SK-N-SH (cell line): Measurements from ENCODE around the gene CACNA2D3. TPM values are rescaled to one million over a fixed set of nuclear protein-coding genes. Genes with fewer than 3 reads are reported as not detected.

Source experiments
- CTCF ChIA-PET: fragments of 300-600, 350-600 bp; formaldehyde crosslinking; extraction: SDS; loops from one replicate; lab custom pipeline; 2021; lab: Yijun Ruan, JAX
- POLR2A ChIA-PET: fragments of 350-600 bp; sonication (Branson Sonifier 250); formaldehyde crosslinking; extraction: SDS; loops from one replicate; lab custom pipeline; 2020; ENCODE audit warnings: antibody characterized with exemption, inconsistent platforms; lab: Yijun Ruan, JAX
- DNase-seq: peaks from one replicate; pipeline ENCODE4 v3.0.0; 2012
- H2AFZ ChIP-seq: fragments of 200-600 bp; sonication (generic); 2 replicates; pipeline ENCODE4 v1.8.1; 2016; ENCODE audit warnings: antibody characterized with exemption, mild to moderate bottlenecking, low read depth
- H3F3A ChIP-seq: fragments of 200-600 bp; sonication (generic); replicated peaks from 2 replicates; pipeline ENCODE3; 2016; ENCODE audit warnings: antibody characterized with exemption, mild to moderate bottlenecking; ENCODE audit not compliant: insufficient read depth
- H3K27ac ChIP-seq, 2 experiments: fragments of 200-500 bp in 1 of 2; fragments of 200-600 bp in 1 of 2; sonication (Bioruptor generic) in 1 of 2; sonication (generic), shearing (Covaris generic) in 1 of 2; 2 replicates each; pipeline versions ENCODE4 v1.5.1 to v1.6.1; 2014 to 2016; ENCODE audit warnings: low read depth in 2 of 2, inconsistent platforms in 1 of 2, low read length in 1 of 2, mild to moderate bottlenecking in 1 of 2, mixed read lengths in 1 of 2
- H3K27me3 ChIP-seq: fragments of 200-600 bp; sonication (generic), shearing (Covaris generic); 2 replicates; pipeline ENCODE4 v1.6.1; 2016; ENCODE audit warnings: mixed run types; ENCODE audit not compliant: insufficient read depth
- H3K36me3 ChIP-seq, 2 experiments: fragments of 200-500 bp in 1 of 2; fragments of 200-600 bp in 1 of 2; sonication (Bioruptor generic) in 1 of 2; sonication (generic) in 1 of 2; replicated peaks in 1 of 2; 2 replicates each; pipeline versions ENCODE3 to v1.5.1; 2014 to 2016; ENCODE audit warnings: low read length in 1 of 2, mild to moderate bottlenecking in 1 of 2; ENCODE audit not compliant: insufficient read depth in 2 of 2, control insufficient read depth in 1 of 2
- H3K4me1 ChIP-seq, 2 experiments: fragments of 200-500 bp in 1 of 2; fragments of 200-600 bp in 1 of 2; sonication (Bioruptor generic) in 1 of 2; sonication (generic), shearing (Covaris generic) in 1 of 2; 2 replicates each; pipeline versions ENCODE4 v1.5.1 to v1.6.1; 2014 to 2016; ENCODE audit warnings: low read depth in 1 of 2, low read length in 1 of 2, mixed run types in 1 of 2; ENCODE audit not compliant: insufficient read depth in 2 of 2, control insufficient read depth in 1 of 2
- H3K4me2 ChIP-seq: fragments of 200-600 bp; sonication (generic), shearing (Covaris generic); 2 replicates; pipeline ENCODE4 v1.6.1; 2017; ENCODE audit warnings: mixed run types
- H3K4me3 ChIP-seq, 2 experiments: fragments of 200-500 bp in 1 of 2; fragments of 200-600 bp in 1 of 2; sonication (Bioruptor generic) in 1 of 2; sonication (generic), shearing (Covaris generic) in 1 of 2; 2 replicates each; pipeline versions ENCODE4 v1.5.1 to v1.8.1; 2014 to 2016; ENCODE audit warnings: low read depth in 2 of 2, inconsistent platforms in 1 of 2, low read length in 1 of 2, mild to moderate bottlenecking in 1 of 2, mixed read lengths in 1 of 2, moderate library complexity in 1 of 2
- H3K79me2 ChIP-seq: fragments of 200-600 bp; sonication (generic); 2 replicates; pipeline ENCODE4 v1.8.1; 2017; ENCODE audit warnings: mild to moderate bottlenecking; ENCODE audit not compliant: insufficient read depth
- H3K9ac ChIP-seq: fragments of 200-600 bp; sonication (generic); 2 replicates; pipeline ENCODE4 v1.6.1; 2017; ENCODE audit warnings: mixed run types
- H3K9me2 ChIP-seq: fragments of 200-600 bp; sonication (generic); 2 replicates; pipeline ENCODE4 v1.6.1; 2017; ENCODE audit warnings: mixed run types
- H3K9me3 ChIP-seq: fragments of 200-600 bp; sonication (generic); 2 replicates; pipeline ENCODE4 v1.6.1; 2017; ENCODE audit warnings: mixed run types, mild to moderate bottlenecking, moderate library complexity
- H4K20me1 ChIP-seq: fragments of 200-600 bp; sonication (generic); 2 replicates; pipeline ENCODE4 v1.6.1; 2017; ENCODE audit warnings: mild to moderate bottlenecking, mixed run types; ENCODE audit not compliant: insufficient read depth
- CHD2 ChIP-seq: fragments of 150-350 bp; IDR thresholded peaks from 2 replicates; pipeline ENCODE4 v1.6.1; 2018; ENCODE audit warnings: low read length; ENCODE audit not compliant: partially characterized antibody
- ELF1 ChIP-seq: IDR thresholded peaks from 2 replicates; pipeline ENCODE4 v1.4.0; 2012
- GABPA ChIP-seq: IDR thresholded peaks from 2 replicates; pipeline ENCODE4 v1.4.0; 2012; ENCODE audit warnings: low read depth, mild to moderate bottlenecking
- MAX ChIP-seq: IDR thresholded peaks from 2 replicates; pipeline ENCODE4 v1.4.0; 2012; ENCODE audit warnings: low read depth
- NFIC ChIP-seq: IDR thresholded peaks from 2 replicates; pipeline ENCODE4 v1.4.0; 2012; ENCODE audit warnings: borderline replicate concordance
- RAD21 ChIP-seq: IDR thresholded peaks from 2 replicates; pipeline ENCODE4 v1.6.1; 2012; ENCODE audit warnings: mild to moderate bottlenecking, low read length
- REST ChIP-seq: IDR thresholded peaks from 2 replicates; pipeline ENCODE4 v1.6.1; 2012; ENCODE audit warnings: mild to moderate bottlenecking, low read depth, low read length, moderate library complexity
- SMC3 ChIP-seq: IDR thresholded peaks from 2 replicates; pipeline ENCODE4 v1.6.1; 2012; ENCODE audit warnings: low read depth, low read length, improper control_type of control experiment
- TAF1 ChIP-seq: IDR thresholded peaks from 2 replicates; pipeline ENCODE4 v1.6.1; 2012; ENCODE audit warnings: low read depth, mild to moderate bottlenecking, low read length, moderate library complexity, borderline replicate concordance
- USF1 ChIP-seq: IDR thresholded peaks from 2 replicates; pipeline ENCODE4 v1.4.0; 2012; ENCODE audit warnings: low read depth, borderline replicate concordance
- WGBS: methylation state at CpG from one replicate; pipeline ENCODE4 v1.1.6; 2017; ENCODE audit warnings: low lambda C conversion rate; 5-methylcytosine and 5-hydroxymethylcytosine counted together
- polyA plus RNA-seq, 3 experiments: library from polyadenylated mRNA; depleted of rRNA; stranded (reverse); fragments of >200 nt; gene quantifications; 2 replicates each; pipeline ENCODE4 v1.2.3, GENCODE V29; 2012

The CACNA2D3 gene
- polyA plus RNA-seq, 1 of the 3 experiments (the other 2 are of a cell fraction), result 0.15 TPM

- TF ChIP-seq REST (no peak), USF1 (no peak), SMC3 (no peak), TAF1 (no peak)
Measured at GRCh38 chr3:54578417-54578816, 456.1 kb downstream of the CACNA2D3 start (continued).

- 36% methylated on average over 6 of the region's 6 CpGs for WGBS
- POLR2A ChIA-PET, result no interaction called here
- TF ChIP-seq GABPA, result no peak
- H3K9ac ChIP-seq, result no peak overlapping the region
- no peaks in the 10 kb centered on the region for H3K9me2 ChIP-seq
- H3K27me3 ChIP-seq, result no peaks in the 10 kb centered on the region
- no peak overlapping the region for H3K4me3 ChIP-seq
- CTCF ChIA-PET, result no interaction called here
- no peaks in the 10 kb centered on the region for H3K79me2 ChIP-seq
- H3K4me1 ChIP-seq, result peaks cover 0 to 5% of the 10 kb centered on the region in 2 experiments; a peak in 2 of 4 replicates
- no peaks in the 10 kb centered on the region for H4K20me1 ChIP-seq
- no peak for DNase-seq
- no peak overlapping the region for H2AFZ ChIP-seq
- no peaks in the 10 kb centered on the region for H3F3A ChIP-seq
- no peak overlapping the region for H3K4me2 ChIP-seq
- H3K36me3 ChIP-seq, result no peaks in the 10 kb centered on the region
- H3K27ac ChIP-seq, result no peak overlapping the region
- no peaks in the 10 kb centered on the region for H3K9me3 ChIP-seq
Measured at GRCh38 chr3:54580453-54580852, 458.1 kb downstream of the CACNA2D3 start.

- no peak for DNase-seq
- CTCF ChIA-PET, result no interaction called here
- no peaks in the 10 kb centered on the region for H3K79me2 ChIP-seq
- H3K9me2 ChIP-seq, result no peaks in the 10 kb centered on the region
- no peak overlapping the region for H2AFZ ChIP-seq
- no peaks in the 10 kb centered on the region for H4K20me1 ChIP-seq
- no peaks in the 10 kb centered on the region for H3K9me3 ChIP-seq
- H3K9ac ChIP-seq, result no peak overlapping the region
- H3K4me1 ChIP-seq, result no peaks in the 10 kb centered on the region
- no peaks in the 10 kb centered on the region for H3K27me3 ChIP-seq
- H3K4me2 ChIP-seq, result no peak overlapping the region
- 30% methylated on average over 2 of the region's 2 CpGs for WGBS
- POLR2A ChIA-PET, result no interaction called here
- no peaks in the 10 kb centered on the region for H3K36me3 ChIP-seq
- H3K4me3 ChIP-seq, result no peak overlapping the region
- TF ChIP-seq ELF1, result no peak
- no peak for TF ChIP-seq GABPA
- TF ChIP-seq MAX, result no peak
- no peak for TF ChIP-seq RAD21
- TF ChIP-seq CHD2, result no peak
- TF ChIP-seq NFIC, result no peak
- no peak for TF ChIP-seq REST
- TF ChIP-seq, all 33 proteins: peak for 0
- Histone ChIP-seq H3F3A (no peaks in the 10 kb centered on the region), H3K27ac (no peak overlapping the region)
Measured at GRCh38 chr3:54582424-54582823, 460.1 kb downstream of the CACNA2D3 start.
